GM12872 (cell line): Measurements from ENCODE around the gene LSM10.

Experiments
- TF ChIP-seq, protein P1 (sequence below): IDR thresholded peaks from 3 replicates; pipeline ENCODE4 v1.5.1; 2011; ENCODE audit warnings: low read depth, mild to moderate bottlenecking, low read length, moderate library complexity; ENCODE audit not compliant: insufficient read depth

The LSM10 gene

DNA sequence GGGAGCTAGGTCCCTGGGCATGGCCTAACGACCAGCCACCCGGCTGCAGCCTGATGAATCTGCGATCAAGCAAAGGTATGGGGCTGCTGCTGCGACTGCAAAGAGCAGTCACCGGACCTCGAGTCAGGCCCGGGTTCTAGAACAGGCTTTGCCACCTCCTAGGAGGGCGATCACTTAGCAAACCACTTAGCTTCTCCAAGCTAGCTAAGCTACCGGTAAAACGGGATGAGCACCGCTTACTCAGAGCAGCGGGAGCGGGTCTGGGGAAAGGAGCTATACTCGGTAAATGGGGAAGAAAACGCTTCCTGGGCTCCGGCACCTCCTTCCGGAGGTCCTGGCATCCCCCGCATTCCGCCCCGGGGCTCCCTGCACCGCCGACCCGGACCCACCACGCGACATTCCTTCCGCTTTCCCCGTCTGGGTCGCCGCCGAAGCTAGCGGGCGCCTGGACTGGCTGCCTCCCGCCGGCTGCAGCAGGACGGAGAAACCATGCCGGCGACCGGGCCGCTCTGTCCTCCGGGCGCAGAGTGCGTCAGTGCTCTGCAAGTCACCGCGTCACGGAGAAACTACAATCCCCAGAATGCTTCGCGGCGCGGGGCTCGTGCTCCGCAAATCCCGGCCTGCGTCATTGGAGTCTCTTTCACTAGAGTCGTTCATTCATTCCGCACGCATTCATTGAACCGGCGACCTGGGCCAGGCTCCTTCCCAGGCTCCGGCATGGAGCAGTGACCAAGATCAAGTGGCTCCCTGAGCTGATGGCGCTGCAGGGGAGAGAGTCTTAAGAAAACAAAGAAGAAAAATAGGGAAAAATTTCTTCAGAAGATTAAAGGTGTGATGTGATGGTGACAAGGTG lies at the start of gene LSM10:
Gene LSM10, minus strand, starts transcription at position 531 of the 853 bp plus-strand sequence. CDS start 3,779 bp downstream, outside the sequence.
- TF ChIP-seq, protein P1, sequence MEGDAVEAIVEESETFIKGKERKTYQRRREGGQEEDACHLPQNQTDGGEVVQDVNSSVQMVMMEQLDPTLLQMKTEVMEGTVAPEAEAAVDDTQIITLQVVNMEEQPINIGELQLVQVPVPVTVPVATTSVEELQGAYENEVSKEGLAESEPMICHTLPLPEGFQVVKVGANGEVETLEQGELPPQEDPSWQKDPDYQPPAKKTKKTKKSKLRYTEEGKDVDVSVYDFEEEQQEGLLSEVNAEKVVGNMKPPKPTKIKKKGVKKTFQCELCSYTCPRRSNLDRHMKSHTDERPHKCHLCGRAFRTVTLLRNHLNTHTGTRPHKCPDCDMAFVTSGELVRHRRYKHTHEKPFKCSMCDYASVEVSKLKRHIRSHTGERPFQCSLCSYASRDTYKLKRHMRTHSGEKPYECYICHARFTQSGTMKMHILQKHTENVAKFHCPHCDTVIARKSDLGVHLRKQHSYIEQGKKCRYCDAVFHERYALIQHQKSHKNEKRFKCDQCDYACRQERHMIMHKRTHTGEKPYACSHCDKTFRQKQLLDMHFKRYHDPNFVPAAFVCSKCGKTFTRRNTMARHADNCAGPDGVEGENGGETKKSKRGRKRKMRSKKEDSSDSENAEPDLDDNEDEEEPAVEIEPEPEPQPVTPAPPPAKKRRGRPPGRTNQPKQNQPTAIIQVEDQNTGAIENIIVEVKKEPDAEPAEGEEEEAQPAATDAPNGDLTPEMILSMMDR: no peak

DNA sequence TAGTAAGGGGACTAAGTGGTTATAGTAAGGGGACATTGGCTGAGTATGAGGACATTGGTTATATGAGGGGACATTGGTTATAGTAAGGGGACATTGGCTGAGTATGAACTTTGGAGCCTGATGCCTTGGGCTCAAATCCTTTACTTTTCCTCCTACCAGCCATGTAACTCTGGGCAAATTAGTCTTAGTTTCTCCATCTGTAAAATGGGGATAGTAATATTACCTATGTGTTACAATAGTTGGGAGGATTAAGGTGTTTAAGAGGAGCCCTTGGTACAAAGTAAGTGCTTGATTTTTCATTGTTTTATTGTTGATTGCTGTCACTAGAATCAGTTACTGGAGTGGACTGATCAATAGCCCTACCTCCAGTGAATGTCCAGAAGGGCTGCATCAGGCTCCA lies 49.7 kb upstream of the LSM10 start:
- TF ChIP-seq, protein P1: no peak

DNA sequence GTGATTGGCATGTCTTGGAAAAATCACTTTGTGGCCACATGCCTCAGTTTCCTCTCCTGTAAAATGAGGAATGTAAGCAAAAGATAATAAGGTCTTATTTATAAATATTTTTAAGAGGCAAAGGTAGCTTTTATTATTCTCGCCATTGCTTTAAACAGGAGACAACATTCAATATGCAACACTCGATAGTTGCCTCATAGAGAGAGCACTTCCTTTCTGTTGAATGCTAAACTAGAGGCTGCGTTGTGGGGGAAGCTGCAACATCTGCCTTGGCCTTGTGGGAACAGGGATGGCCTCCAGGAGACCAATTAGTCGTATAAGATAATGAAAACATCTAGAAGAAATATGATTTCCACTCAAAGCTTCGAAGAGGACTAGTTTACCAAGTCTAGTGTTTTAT lies 49.0 kb upstream of the LSM10 start:
- TF ChIP-seq, protein P1: no peak

DNA sequence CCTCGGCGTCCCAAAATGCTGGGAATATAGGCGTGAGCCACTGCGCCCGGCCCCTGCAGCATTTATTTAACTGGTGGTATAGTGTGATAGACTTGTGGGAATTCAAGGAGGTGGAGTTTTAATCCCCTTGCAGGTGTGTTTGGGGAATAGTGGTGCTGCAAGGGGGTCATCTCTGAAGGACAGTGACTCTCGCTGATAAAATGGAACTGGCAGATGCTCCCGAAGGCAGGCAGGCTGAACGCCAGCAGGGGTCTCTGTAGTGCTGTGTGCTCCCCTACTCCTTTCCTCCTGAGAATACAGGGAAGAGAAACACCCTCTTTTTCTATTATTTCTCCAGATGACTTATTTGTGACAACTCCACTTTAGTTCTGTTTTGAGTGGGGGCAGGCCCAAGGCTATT lies 48.6 kb upstream of the LSM10 start:
- TF ChIP-seq, protein P1: peak; percentile 64

DNA sequence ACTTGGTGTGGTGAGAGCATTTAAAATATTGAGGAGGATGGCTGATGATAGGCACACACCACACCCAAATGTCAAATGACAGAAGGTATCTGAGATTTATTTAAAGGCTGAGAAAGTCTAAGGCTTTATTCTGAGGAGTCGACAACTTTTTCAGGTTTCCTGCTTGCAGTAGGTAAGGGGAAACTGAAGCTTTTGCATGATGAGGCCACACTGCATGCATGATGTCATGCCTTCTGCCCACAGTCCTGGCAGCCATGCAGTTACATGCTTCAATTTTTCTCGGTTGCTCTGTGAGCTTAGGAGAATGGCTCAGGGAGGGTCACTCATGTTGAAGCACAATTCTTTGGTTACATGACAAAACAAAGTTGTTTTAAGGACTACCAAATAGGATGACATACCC lies 45.6 kb upstream of the LSM10 start:
- TF ChIP-seq, protein P1: no peak

DNA sequence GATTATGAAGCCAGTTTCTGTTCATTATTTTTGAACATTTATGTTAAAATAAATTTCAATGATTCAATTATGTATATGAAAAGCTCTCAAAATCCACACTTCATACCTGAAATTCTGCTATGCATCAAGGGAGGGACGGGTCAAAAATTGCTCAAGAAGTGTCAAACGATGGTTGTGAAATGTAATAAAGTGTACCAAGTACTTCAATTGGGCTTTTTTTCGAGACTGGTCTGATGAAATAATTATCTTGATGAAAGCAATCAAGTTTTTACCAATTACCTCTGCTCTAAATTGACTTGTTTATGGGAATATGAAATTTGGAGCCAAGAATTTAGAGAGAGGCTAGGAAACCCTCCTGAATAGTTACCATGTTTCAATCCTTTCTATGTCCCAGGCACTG lies 44.6 kb upstream of the LSM10 start:
- TF ChIP-seq, protein P1: no peak

DNA sequence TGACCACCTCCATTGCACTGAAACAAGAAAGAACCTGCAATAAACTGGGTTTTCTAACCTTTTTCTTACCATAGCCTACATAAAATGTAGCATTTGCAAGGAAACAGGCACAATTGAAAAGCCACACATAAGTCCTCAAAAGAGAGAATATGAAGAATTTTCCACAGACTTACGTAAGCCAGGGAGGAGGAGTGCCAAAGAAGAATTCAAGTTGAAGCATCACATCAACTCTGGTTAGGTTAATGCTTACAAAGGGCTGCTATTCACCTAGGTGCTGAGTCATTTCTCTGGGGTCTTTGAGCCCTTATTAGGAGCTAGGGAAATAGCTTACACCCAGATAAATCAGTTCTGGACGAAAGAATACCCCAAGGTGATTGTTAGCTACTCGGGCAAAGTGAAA lies 42.9 kb upstream of the LSM10 start:
- TF ChIP-seq, protein P1: no peak
